Breast epithelium (tissue), 3 donors: ENCODE data around the gene PROS1.

Experiments
- CTCF ChIP-seq, 3 donors: fragments of 450-650 bp; IDR thresholded peaks; one replicate each; pipeline ENCODE4 v1.5.1; 2016 to 2017; ENCODE audit warnings: antibody characterized with exemption in 3 of 3, mild to moderate bottlenecking in 3 of 3, moderate library complexity in 3 of 3
- POLR2AphosphoS5 ChIP-seq, 3 donors: sonication (generic); formaldehyde crosslinking; IDR thresholded peaks; one replicate each; pipeline ENCODE4 v1.6.1; 2017; ENCODE audit warnings: antibody characterized with exemption in 3 of 3

- no peak for TF ChIP-seq POLR2AphosphoS5 (IDR thresholded peaks at IDR 0.05)
- TF ChIP-seq CTCF (IDR thresholded peaks at IDR 0.05): no peak
Measured at GRCh38 chr3:93861017-93861416, 112.7 kb downstream of the PROS1 start.
